Right atrium auricular region (tissue), 2 donors: ENCODE measurements around the gene TTLL10. TPM values are rescaled to one million over a fixed set of nuclear protein-coding genes. Genes with fewer than 3 reads are reported as not detected.

Experiments used
- DNase-seq: peaks from one replicate; pipeline ENCODE4 v3.0.0-alpha.2; 2019; ENCODE audit warnings: low spot score
- H3K27ac ChIP-seq, 2 donors: fragments of 200-600 bp; sonication (generic); 1 replicate in 1 of 2; 2 replicates in 1 of 2; pipeline ENCODE4 v1.5.1; 2016 to 2019
- H3K27me3 ChIP-seq, 2 donors: fragments of 200-600 bp; sonication (generic); one replicate each; pipeline versions ENCODE4 v1.5.1 to v1.6.0; 2017 to 2019
- H3K36me3 ChIP-seq: fragments of 200-600 bp; sonication (generic); one replicate; pipeline ENCODE4 v1.5.1; 2016
- H3K4me1 ChIP-seq, 2 donors: fragments of 200-600 bp; sonication (generic); one replicate each; pipeline versions ENCODE4 v1.5.1 to v1.6.0; 2017 to 2019
- H3K4me3 ChIP-seq, 2 donors: fragments of 200-600 bp; sonication (generic); 1 replicate in 1 of 2; 2 replicates in 1 of 2; pipeline ENCODE4 v1.5.1; 2017 to 2019; ENCODE audit warnings: mild to moderate bottlenecking in 1 of 2, moderate library complexity in 1 of 2
- H3K9me3 ChIP-seq, 2 donors: fragments of 200-600 bp; sonication (generic); one replicate each; pipeline ENCODE4 v1.5.1; 2019
- total RNA-seq, 2 donors: library from RNA; depleted of rRNA; stranded (reverse); fragments of >200 nt; gene quantifications; one replicate each; pipeline ENCODE4 v1.1.0, GENCODE V29; 2016
- TF ChIP-seq, protein P1 (sequence below), 2 donors: fragments of 200-600 bp; sonication (generic); IDR thresholded peaks; one replicate each; pipeline ENCODE4 v1.5.1; 2019; ENCODE audit warnings: antibody characterized with exemption in 2 of 2

The TTLL10 gene
- total RNA-seq, 2 donors from 2014 or later = not detected

GRCh38 chr1:1167841-1168450 is 5.7 kb upstream of the TTLL10 start:
- H3K9me3 ChIP-seq = no peaks in the 10 kb centered on the region
- H3K4me1 ChIP-seq = no peaks in the 10 kb centered on the region
- no peak overlapping the region for H3K4me3 ChIP-seq
- H3K36me3 ChIP-seq = no peaks in the 10 kb centered on the region
- no peak overlapping the region for H3K27ac ChIP-seq
- H3K27me3 ChIP-seq = peaks cover 0 to 11% of the 10 kb centered on the region in 2 donors
- DNase-seq = no peak
- TF ChIP-seq, protein P1, sequence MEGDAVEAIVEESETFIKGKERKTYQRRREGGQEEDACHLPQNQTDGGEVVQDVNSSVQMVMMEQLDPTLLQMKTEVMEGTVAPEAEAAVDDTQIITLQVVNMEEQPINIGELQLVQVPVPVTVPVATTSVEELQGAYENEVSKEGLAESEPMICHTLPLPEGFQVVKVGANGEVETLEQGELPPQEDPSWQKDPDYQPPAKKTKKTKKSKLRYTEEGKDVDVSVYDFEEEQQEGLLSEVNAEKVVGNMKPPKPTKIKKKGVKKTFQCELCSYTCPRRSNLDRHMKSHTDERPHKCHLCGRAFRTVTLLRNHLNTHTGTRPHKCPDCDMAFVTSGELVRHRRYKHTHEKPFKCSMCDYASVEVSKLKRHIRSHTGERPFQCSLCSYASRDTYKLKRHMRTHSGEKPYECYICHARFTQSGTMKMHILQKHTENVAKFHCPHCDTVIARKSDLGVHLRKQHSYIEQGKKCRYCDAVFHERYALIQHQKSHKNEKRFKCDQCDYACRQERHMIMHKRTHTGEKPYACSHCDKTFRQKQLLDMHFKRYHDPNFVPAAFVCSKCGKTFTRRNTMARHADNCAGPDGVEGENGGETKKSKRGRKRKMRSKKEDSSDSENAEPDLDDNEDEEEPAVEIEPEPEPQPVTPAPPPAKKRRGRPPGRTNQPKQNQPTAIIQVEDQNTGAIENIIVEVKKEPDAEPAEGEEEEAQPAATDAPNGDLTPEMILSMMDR (IDR thresholded peaks at IDR 0.05) = no peak

GRCh38 chr1:1168451-1169411 is 4.9 kb upstream of the TTLL10 start:
- Histone ChIP-seq H3K9me3 (no peaks in the 10 kb centered on the region), H3K36me3 (no peaks in the 10 kb centered on the region), H3K4me3 (no peak overlapping the region), H3K27me3 (peaks cover 0 to 18% of the 10 kb centered on the region in 2 donors), H3K4me1 (peaks cover 0 to 5% of the 10 kb centered on the region in 2 donors), H3K27ac (no peak overlapping the region)
- no peak for DNase-seq
- TF ChIP-seq, protein P1 (IDR thresholded peaks at IDR 0.05) = no peak

DNA sequence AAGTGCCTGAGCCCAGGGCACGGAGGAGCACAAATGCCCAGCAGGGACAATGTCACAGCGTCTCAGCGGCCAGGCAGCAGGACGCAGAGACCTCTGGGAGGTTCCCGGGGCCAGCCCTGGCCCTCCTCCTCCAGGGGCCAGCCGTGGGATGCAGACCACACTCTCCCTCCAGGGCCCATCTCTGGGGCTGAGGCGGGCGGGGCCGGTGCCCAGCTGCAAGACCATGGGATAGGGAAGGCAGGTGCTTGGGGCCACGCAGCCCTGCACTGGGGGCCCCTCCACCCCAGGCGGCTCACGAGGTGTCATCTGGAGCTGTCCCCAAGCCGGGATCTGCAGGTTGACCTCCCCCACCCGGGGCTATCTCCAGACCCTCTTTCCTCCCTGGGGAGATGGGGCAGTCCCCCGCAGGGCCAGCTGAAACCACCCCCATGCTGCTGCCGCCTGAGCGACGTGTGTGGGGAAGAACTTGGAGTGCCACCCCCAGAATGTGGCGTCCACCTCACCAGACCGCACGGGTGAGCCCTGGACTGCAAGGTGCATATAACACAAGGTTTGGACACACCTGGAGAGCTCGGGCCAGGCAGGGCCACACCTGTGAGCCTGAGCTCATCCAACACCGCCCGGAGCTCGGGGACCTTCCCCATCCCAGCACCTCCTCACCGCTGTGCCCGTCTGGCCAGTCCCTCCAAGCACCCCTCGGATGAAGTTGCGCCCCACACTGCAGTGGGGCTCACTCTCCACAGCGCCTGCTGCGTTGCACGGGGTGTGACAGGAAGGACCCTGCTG is 4.1 kb upstream of the TTLL10 start:
- no peak for DNase-seq
- H3K36me3 ChIP-seq = no peaks in the 10 kb centered on the region
- TF ChIP-seq, protein P1 (IDR thresholded peaks at IDR 0.05) = no peak
- no peak overlapping the region for H3K4me3 ChIP-seq
- H3K9me3 ChIP-seq = no peaks in the 10 kb centered on the region
- peaks cover 0 to 18% of the 10 kb centered on the region in 2 donors for H3K27me3 ChIP-seq
- H3K4me1 ChIP-seq = peaks cover 0 to 9% of the 10 kb centered on the region in 2 donors
- H3K27ac ChIP-seq = no peak overlapping the region

GRCh38 chr1:1170215-1171091 is 3.2 kb upstream of the TTLL10 start:
- TF ChIP-seq, protein P1 (IDR thresholded peaks at IDR 0.05) = no peak
- Histone ChIP-seq H3K27ac (no peak overlapping the region), H3K36me3 (no peaks in the 10 kb centered on the region), H3K27me3 (peaks cover 0 to 18% of the 10 kb centered on the region in 2 donors), H3K9me3 (no peaks in the 10 kb centered on the region), H3K4me1 (peaks cover 0 to 9% of the 10 kb centered on the region in 2 donors), H3K4me3 (no peak overlapping the region)
- no peak for DNase-seq

DNA sequence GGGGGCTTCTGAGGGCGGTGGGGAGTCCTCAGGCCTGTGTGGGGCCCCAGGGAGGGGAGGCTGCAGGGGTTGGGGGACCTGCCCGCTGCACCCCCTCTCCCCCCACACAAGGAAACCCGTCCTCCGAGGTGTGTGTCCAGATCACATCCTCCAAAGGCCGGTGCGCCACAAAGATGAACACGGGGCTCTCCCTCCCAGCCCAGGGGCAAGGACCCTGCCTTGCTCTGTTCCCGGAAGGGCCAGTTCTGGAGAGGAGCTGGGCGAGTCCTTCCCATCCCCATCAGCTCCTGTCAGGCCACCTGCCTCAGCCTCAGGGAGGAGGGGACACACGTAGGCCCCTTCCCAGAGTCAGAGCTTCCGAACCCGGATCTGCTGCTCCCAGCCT is 2.5 kb upstream of the TTLL10 start:
- Histone ChIP-seq H3K36me3 (no peaks in the 10 kb centered on the region), H3K4me1 (peaks cover 0 to 9% of the 10 kb centered on the region in 2 donors), H3K4me3 (no peak overlapping the region), H3K27me3 (peaks cover 0 to 18% of the 10 kb centered on the region in 2 donors), H3K9me3 (no peaks in the 10 kb centered on the region), H3K27ac (no peak overlapping the region)
- no peak for DNase-seq
- TF ChIP-seq, protein P1 (IDR thresholded peaks at IDR 0.05) = no peak
